ENCODE results near the gene ENAH. TPM values are rescaled to one million over a fixed set of nuclear protein-coding genes. Genes with fewer than 3 reads are reported as not detected.
A peak's percentile ranks its signal among the peaks of the same experiment; 100 is the strongest.

ENAH gene
- total RNA-seq, 4 donors from 2014 or later = 198 to 229 (median 201) TPM

DNA sequence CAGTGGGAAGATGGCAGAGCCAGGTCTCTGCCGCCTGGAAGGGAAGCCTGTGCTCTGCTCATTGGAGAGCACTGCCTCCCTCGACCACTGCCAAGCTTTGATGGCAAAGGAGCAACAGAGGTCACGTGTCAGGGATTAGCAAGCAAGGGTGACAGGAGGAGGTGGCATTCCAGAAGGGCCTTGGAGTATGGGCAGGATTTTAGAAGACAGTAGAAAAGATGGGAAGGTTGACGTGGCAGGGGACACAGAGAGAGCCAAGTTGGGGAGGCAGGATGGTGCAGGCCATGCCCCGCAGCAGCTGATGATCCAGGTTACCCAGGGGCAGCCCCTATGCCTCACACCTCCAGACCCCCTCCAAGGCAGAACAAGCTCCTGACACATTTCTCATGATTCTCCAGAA, 203.1 kb downstream of the ENAH start:
- H3K9me3 ChIP-seq = no peaks in the 10 kb centered on the region
- peaks cover 38 to 89% (median 86%) of the 10 kb centered on the region in 4 donors for H3K4me1 ChIP-seq
- H3K36me3 ChIP-seq = no peaks in the 10 kb centered on the region
- TF ChIP-seq, protein P1, sequence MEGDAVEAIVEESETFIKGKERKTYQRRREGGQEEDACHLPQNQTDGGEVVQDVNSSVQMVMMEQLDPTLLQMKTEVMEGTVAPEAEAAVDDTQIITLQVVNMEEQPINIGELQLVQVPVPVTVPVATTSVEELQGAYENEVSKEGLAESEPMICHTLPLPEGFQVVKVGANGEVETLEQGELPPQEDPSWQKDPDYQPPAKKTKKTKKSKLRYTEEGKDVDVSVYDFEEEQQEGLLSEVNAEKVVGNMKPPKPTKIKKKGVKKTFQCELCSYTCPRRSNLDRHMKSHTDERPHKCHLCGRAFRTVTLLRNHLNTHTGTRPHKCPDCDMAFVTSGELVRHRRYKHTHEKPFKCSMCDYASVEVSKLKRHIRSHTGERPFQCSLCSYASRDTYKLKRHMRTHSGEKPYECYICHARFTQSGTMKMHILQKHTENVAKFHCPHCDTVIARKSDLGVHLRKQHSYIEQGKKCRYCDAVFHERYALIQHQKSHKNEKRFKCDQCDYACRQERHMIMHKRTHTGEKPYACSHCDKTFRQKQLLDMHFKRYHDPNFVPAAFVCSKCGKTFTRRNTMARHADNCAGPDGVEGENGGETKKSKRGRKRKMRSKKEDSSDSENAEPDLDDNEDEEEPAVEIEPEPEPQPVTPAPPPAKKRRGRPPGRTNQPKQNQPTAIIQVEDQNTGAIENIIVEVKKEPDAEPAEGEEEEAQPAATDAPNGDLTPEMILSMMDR (IDR thresholded peaks at IDR 0.05) = no peak
- no peak for TF ChIP-seq POLR2A (IDR thresholded peaks at IDR 0.05; ENCODE audit: low read depth)
- no peak overlapping the region for H3K4me3 ChIP-seq
- WGBS = 83% methylated on average over 5 of the region's 5 CpGs
- peak overlapping the region; percentile 90 to 96 (median 93) for H3K27ac ChIP-seq (replicated peaks in 1 of 4)
- H3K27me3 ChIP-seq = peaks cover 0 to 2% (median 0%) of the 10 kb centered on the region in 4 donors
- intact Hi-C loops (cut with DNase I) = no loop called here
- DNase-seq (ENCODE audit: extremely low spot score) = no peak

DNA sequence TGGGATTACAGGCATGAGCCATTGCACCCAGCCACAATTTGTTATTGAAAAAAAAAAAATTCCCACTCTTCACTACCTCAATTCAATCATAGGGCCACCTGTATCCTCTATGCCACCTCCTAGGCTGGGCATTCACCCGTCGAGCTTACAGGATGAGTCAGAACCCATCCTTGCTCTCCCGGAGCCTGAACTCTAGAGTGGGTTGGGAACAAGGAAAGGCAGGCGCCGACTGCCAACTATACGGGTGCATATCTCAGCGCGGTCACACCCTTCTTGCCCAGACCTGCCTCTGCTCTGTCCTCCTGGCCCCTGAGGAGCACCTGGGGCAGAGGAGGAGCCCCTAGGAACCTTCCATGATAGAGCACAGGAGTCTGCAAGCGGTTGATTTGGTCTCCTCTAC, 203.7 kb downstream of the ENAH start:
- intact Hi-C loops (cut with DNase I) = no loop called here

DNA sequence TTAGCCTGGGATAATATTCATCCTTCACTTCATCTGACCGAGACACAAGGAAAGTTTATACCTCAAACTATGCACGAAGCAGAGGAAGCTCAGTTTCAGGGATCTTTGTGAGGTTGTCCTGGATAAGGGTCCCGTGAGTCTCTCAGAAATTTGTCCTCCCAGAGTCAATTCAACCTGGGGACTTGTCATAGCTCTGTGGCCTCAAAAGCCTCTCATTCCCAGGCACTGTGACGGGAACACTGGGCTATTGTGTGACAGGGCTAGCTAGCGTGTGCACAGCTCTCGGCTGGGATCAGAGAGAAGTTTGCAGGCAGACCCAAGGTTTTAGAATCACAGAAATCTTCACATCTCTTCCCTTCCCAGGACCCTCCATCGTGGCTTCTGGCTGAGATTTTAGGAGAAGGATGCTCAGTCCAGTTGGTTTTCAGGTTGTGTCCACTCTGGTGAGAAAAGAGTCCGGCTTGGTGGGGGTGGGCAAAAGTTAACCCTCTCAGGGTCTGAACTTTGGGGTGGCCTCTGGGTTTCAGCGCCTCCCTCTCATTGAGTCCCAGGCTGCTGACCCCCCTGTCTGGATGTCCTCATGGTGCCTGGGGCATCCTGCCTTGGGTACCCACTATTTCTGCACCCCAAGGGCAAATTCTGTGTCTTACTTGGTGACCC, 204.6 kb downstream of the ENAH start:
- TF ChIP-seq EP300 (IDR thresholded peaks at IDR 0.05) (no peak), POLR2AphosphoS5 (IDR thresholded peaks at IDR 0.05) (peak in 1 of 2 donors; percentile 2)
- intact Hi-C loops (cut with DNase I) = no loop called here
- H3K36me3 ChIP-seq = no peaks in the 10 kb centered on the region
- H3K27me3 ChIP-seq = peaks cover 0 to 2% (median 0%) of the 10 kb centered on the region in 4 donors
- no peaks in the 10 kb centered on the region for H3K9me3 ChIP-seq
- no peak for DNase-seq (ENCODE audit: extremely low spot score)
- WGBS = 32% methylated on average over 8 of the region's 9 CpGs
- H3K27ac ChIP-seq (replicated peaks in 1 of 4) = peak overlapping the region; percentile 90 to 96 (median 93)
- H3K4me1 ChIP-seq = peaks cover 51 to 89% (median 86%) of the 10 kb centered on the region in 4 donors
- peak overlapping the region; percentile 33 to 59 (median 44) for H3K4me3 ChIP-seq

More for the DNA sequence above, 203.7 kb downstream of the ENAH start:
- peak overlapping the region; percentile 90 to 96 (median 93) for H3K27ac ChIP-seq (replicated peaks in 1 of 4)
- DNase-seq (ENCODE audit: extremely low spot score) = no peak
- peaks cover 0 to 2% (median 0%) of the 10 kb centered on the region in 4 donors for H3K27me3 ChIP-seq
- 61% methylated on average over 6 of the region's 9 CpGs for WGBS
- H3K36me3 ChIP-seq = no peaks in the 10 kb centered on the region
- TF ChIP-seq POLR2A (IDR thresholded peaks at IDR 0.05; ENCODE audit: low read depth) (no peak), EP300 (IDR thresholded peaks at IDR 0.05) (no peak), POLR2AphosphoS5 (IDR thresholded peaks at IDR 0.05) (peak; percentile 24 to 43)
- TF ChIP-seq, protein P1 (IDR thresholded peaks at IDR 0.05) = no peak
- peaks cover 41 to 89% (median 86%) of the 10 kb centered on the region in 4 donors for H3K4me1 ChIP-seq
- no peaks in the 10 kb centered on the region for H3K9me3 ChIP-seq
- H3K4me3 ChIP-seq = no peak overlapping the region

DNA sequence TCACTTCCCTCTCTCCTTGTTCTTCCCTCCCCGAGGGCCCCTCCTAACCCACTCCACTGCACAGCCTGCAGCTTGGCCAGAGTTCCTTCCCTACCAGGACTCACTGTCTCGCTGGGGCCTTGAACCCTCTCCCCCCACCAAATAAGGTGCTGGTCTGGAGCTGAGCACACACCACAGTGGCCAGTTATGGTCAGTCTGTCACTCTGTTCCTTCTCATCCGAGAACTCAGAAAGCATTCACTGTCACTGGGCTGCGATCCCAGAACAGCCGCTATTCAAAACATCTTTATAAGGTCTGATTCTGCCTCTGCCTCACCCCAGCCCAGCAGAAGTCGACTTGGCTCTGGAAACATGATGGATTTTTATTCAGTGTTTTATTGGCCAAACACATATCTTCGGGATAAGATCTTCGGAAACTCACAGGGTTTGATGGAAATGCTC, 205.3 kb downstream of the ENAH start:
- TF ChIP-seq EP300 (IDR thresholded peaks at IDR 0.05) (peak; percentile 72), POLR2AphosphoS5 (IDR thresholded peaks at IDR 0.05) (peak; percentile 86 to 87), POLR2A (IDR thresholded peaks at IDR 0.05; ENCODE audit: low read depth) (no peak)
- peak overlapping the region; percentile 33 to 59 (median 44) for H3K4me3 ChIP-seq
- peaks cover 55 to 95% (median 89%) of the 10 kb centered on the region in 4 donors for H3K4me1 ChIP-seq
- H3K27me3 ChIP-seq = peaks cover 0 to 2% (median 0%) of the 10 kb centered on the region in 4 donors
- no peaks in the 10 kb centered on the region for H3K36me3 ChIP-seq
- H3K27ac ChIP-seq (replicated peaks in 1 of 4) = peak overlapping the region; percentile 90 to 96 (median 93)
- no peaks in the 10 kb centered on the region for H3K9me3 ChIP-seq
- intact Hi-C loops (cut with DNase I) = no loop called here
- 34% methylated on average over 5 of the region's 8 CpGs for WGBS
- DNase-seq (ENCODE audit: extremely low spot score) = no peak

DNA sequence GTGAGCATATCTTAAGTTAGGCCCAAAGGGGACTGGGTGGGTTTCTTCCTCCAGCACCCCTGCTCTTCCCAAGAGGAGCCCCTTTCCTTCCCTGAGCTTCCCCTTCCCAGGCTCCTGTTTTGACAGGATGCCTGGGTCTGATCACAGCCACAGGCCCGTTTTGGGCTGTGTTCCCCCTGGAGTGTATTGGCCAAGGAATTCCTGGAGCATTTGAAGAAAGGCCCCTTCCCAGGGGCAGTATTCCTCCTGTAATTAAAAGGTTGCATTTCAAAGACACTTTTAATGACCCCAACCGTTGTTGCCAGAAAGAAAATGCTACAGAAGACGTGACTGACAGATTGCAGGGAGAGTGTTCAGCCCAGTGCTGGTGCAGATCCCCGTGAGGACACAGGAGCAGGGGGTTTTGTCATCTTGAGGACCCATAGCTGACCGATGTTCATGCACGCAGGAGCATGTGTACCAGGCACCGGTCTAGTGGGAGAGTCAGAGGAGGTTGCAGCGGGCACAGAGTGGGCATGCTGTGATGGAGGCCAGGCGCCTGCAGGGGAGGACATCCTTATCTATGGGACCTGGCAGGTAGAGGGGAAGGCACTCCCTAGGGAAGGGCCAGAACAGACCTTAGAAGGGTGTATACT, 205.8 kb downstream of the ENAH start:
- TF ChIP-seq POLR2A (IDR thresholded peaks at IDR 0.05; ENCODE audit: low read depth) = no peak
- no peak for TF ChIP-seq EP300 (IDR thresholded peaks at IDR 0.05)
- TF ChIP-seq, protein P1 (IDR thresholded peaks at IDR 0.05) = no peak
- TF ChIP-seq POLR2AphosphoS5 (IDR thresholded peaks at IDR 0.05) = no peak
- intact Hi-C loops (cut with DNase I) = no loop called here
- Histone ChIP-seq H3K4me1 (peaks cover 55 to 100% (median 90%) of the 10 kb centered on the region in 4 donors), H3K27ac (replicated peaks in 1 of 4) (peak overlapping the region; percentile 90 to 96 (median 93)), H3K4me3 (peak overlapping the region in 3 of 4 donors; percentile 10 to 59 (median 33)), H3K9me3 (no peaks in the 10 kb centered on the region), H3K27me3 (peaks cover 0 to 2% (median 0%) of the 10 kb centered on the region in 4 donors), H3K36me3 (no peaks in the 10 kb centered on the region)
- WGBS = 35% methylated on average over 9 of the region's 9 CpGs
- no peak for DNase-seq (ENCODE audit: extremely low spot score)
